Ramos (cell line): Measurements from ENCODE around the gene VPS13A.

Experiments
- in situ Hi-C: fragments of 300-500 bp; cut with MboI; formaldehyde crosslinking; loops from one replicate; pipeline ENCODE4 v1.14.3; 2022; ENCODE audit warnings: low sequenced_read_pairs; ENCODE audit not compliant: unreplicated experiment

Gene VPS13A

GRCh38 chr9:77177143-77177893 is at the start of gene VPS13A:
TSS of gene VPS13A (plus strand) at chr9:77177534. CDS start at chr9:77177705, 171 bp downstream.
- in situ Hi-C loops, result no loop called here

- in situ Hi-C loops, result no loop called here
Measured at GRCh38 chr9:77128125-77128789, 49.1 kb upstream of the VPS13A start.

- in situ Hi-C loops, result no loop called here
Measured at GRCh38 chr9:77131399-77131798, 45.9 kb upstream of the VPS13A start.

- in situ Hi-C loops, result no loop called here
Measured at GRCh38 chr9:77133011-77133410, 44.3 kb upstream of the VPS13A start.

GRCh38 chr9:77142366-77142765 is 35.0 kb upstream of the VPS13A start:
- in situ Hi-C loops, result no loop called here

GRCh38 chr9:77149879-77150278 is 27.5 kb upstream of the VPS13A start:
- in situ Hi-C loops, result loop anchor here (25.0 kb wide), 2 partner anchors 312 to 612 kb away; no protein-coding TSS in a partner anchor

- in situ Hi-C loops, result loop anchor here (25.0 kb wide), 2 partner anchors 310 to 610 kb away; no protein-coding TSS in a partner anchor
Measured at GRCh38 chr9:77152289-77152688, 25.0 kb upstream of the VPS13A start.

GRCh38 chr9:77156646-77157371 is 20.5 kb upstream of the VPS13A start:
- in situ Hi-C loops, result loop anchor here (25.0 kb wide), 2 partner anchors 305 to 605 kb away; no protein-coding TSS in a partner anchor

GRCh38 chr9:77158772-77159513 is 18.4 kb upstream of the VPS13A start:
- in situ Hi-C loops, result loop anchor here (25.0 kb wide), 2 partner anchors 303 to 603 kb away; no protein-coding TSS in a partner anchor

- in situ Hi-C loops, result loop anchor here (25.0 kb wide), 2 partner anchors 301 to 601 kb away; no protein-coding TSS in a partner anchor
Measured at GRCh38 chr9:77161191-77161590, 16.1 kb upstream of the VPS13A start.

GRCh38 chr9:77161966-77162365 is 15.4 kb upstream of the VPS13A start:
- in situ Hi-C loops, result loop anchor here (25.0 kb wide), 2 partner anchors 300 to 600 kb away; no protein-coding TSS in a partner anchor

GRCh38 chr9:77162366-77162765 is 15.0 kb upstream of the VPS13A start:
- in situ Hi-C loops, result loop anchor here (25.0 kb wide), 2 partner anchors 300 to 600 kb away; no protein-coding TSS in a partner anchor

GRCh38 chr9:77163884-77164283 is 13.4 kb upstream of the VPS13A start:
- in situ Hi-C loops, result loop anchor here (25.0 kb wide), 2 partner anchors 298 to 598 kb away; no protein-coding TSS in a partner anchor

GRCh38 chr9:77166193-77166592 is 11.1 kb upstream of the VPS13A start:
- in situ Hi-C loops, result loop anchor here (25.0 kb wide), 2 partner anchors 296 to 596 kb away; no protein-coding TSS in a partner anchor

- in situ Hi-C loops, result loop anchor here (25.0 kb wide), 2 partner anchors 291 to 591 kb away; no protein-coding TSS in a partner anchor
Measured at GRCh38 chr9:77170991-77171699, 6.2 kb upstream of the VPS13A start.

- in situ Hi-C loops, result no loop called here
Measured at GRCh38 chr9:77175151-77175550, 2.2 kb upstream of the VPS13A start.

- in situ Hi-C loops, result no loop called here
Measured at GRCh38 chr9:77176106-77176505, 1.2 kb upstream of the VPS13A start.

GRCh38 chr9:77176686-77177142 is 620 bp upstream of the VPS13A start:
- in situ Hi-C loops, result no loop called here
